Measurements from ENCODE around the gene TRIP12. TPM values are rescaled to one million over a fixed set of nuclear protein-coding genes. Genes with fewer than 3 reads are reported as not detected.
A peak's percentile ranks its signal among the peaks of the same experiment; 100 is the strongest.

The TRIP12 gene
- total and polyA plus RNA-seq, 2 of the 4 experiments (the other 2 are of a cell fraction): 51.6 to 209 TPM

DNA sequence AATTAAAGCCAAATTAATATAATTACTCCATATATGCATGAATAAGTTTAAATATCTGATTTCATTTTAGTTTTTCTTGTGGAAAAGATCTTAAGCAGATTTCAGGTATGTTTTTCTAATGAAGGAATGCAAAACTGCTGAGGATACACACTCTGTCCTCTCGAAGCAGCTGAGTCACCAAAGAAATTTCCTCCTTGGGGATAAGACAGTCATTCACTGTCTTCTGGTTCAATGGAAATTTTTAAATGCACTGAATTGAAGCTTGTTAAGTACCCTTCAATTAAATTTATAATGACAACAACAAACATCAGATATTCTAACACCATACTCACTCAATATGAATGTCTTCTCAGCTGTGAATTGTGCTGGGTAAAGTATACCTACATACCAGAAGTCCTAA lies 106.0 kb downstream of the TRIP12 start:
- DNase-seq (peak; percentile 59), ATAC-seq (ENCODE audit: low read depth) (peak; percentile 83)
- intact Hi-C loops (cut with micrococcal nuclease): no loop called here
- Histone ChIP-seq H2BK15ac (ENCODE audit: low read depth, low read length) (no peak overlapping the region), H3K79me1 (ENCODE audit: low read depth in 1 of 2, low read length in 2 of 2) (peaks cover 7 to 10% of the 10 kb centered on the region in 2 experiments; a peak in 3 of 4 replicates), H4K20me1 (ENCODE audit: insufficient read depth, low read length) (peaks cover 3% of the 10 kb centered on the region; the same call in 1 of the 2 replicates), H3K9me1 (ENCODE audit: insufficient read depth, low read length) (no peaks in the 10 kb centered on the region), H3K23ac (ENCODE audit: low read depth, low read length) (no peak overlapping the region), H2BK20ac (ENCODE audit: low read depth, low read length) (no peak overlapping the region), H4K5ac (ENCODE audit: low read depth, low read length) (no peak overlapping the region), H2BK5ac (ENCODE audit: low read depth, low read length, poor library complexity, severe bottlenecking) (peak overlapping the region; percentile 61), H3K4me1 (ENCODE audit: control insufficient read depth, insufficient read depth, low read length) (peaks cover 2% of the 10 kb centered on the region; the same call in 1 of the 2 replicates), H2AFZ (replicated peaks; ENCODE audit: low read length, poor library complexity) (no peak overlapping the region), H3K27me3 (ENCODE audit: control insufficient read depth, insufficient read depth, low read length) (no peaks in the 10 kb centered on the region), H3K4me2 (ENCODE audit: low read depth, low read length) (no peak overlapping the region), H4K91ac (ENCODE audit: insufficient read depth, low read depth, low read length) (no peak overlapping the region), H3K36me3 (ENCODE audit: control insufficient read depth, insufficient read depth, low read length) (peaks cover 12% of the 10 kb centered on the region), H3K4me3 (ENCODE audit: insufficient read depth, low read depth, low read length) (no peak overlapping the region), H3K14ac (replicated peaks; ENCODE audit: low read depth, low read length) (no peak overlapping the region), H4K8ac (ENCODE audit: low read depth in 2 of 2, low read length in 2 of 2) (no peak overlapping the region), H2AK5ac (ENCODE audit: low read depth, low read length) (no peak overlapping the region), H2BK120ac (ENCODE audit: low read depth, low read length) (no peak overlapping the region), H3K18ac (ENCODE audit: low read depth, low read length) (no peak overlapping the region), H3K4ac (ENCODE audit: low read depth, low read length) (no peak overlapping the region), H3K27ac (ENCODE audit: insufficient read depth, low read length) (no peak overlapping the region), H2AK9ac (replicated peaks; ENCODE audit: low read depth, low read length, poor library complexity) (no peak overlapping the region), H3K56ac (ENCODE audit: extremely low read depth, insufficient read depth, low read length) (no peak overlapping the region), H3K9ac (ENCODE audit: low read depth, low read length) (no peak overlapping the region), H3K9me3 (ENCODE audit: control insufficient read depth, insufficient read depth, low read length) (no peaks in the 10 kb centered on the region)
- TF ChIP-seq RAD21 (IDR thresholded peaks at IDR 0.05; ENCODE audit: low read length): no peak
- peak; percentile 67 for TF ChIP-seq MAFK (IDR thresholded peaks at IDR 0.05; ENCODE audit: low read depth, low read length)
- no peak for TF ChIP-seq NFE2L2 (IDR thresholded peaks at IDR 0.05; ENCODE audit: low read depth, low read length)
- no peak for TF ChIP-seq RCOR1 (IDR thresholded peaks at IDR 0.05; ENCODE audit: insufficient replicate concordance, low read length)
- dilution Hi-C loops (cut with HindIII; ENCODE audit: low sequenced_read_pairs, unreplicated experiment): no loop called here
- no TSS peak for BruUV-seq (replicated peaks)
- ChIA-PET CTCF (interaction anchor here (1.4 kb wide), 1 partner anchor 15 kb away, joined by 9 read pairs; no protein-coding TSS in a partner anchor), POLR2A (ENCODE audit: unreplicated experiment) (no interaction called here)
- in situ Hi-C loops (cut with MboI; ENCODE audit: low sequenced_read_pairs): loop anchor here (25.0 kb wide), 2 partner anchors 346 to 796 kb away; no protein-coding TSS in a partner anchor
- no CpG with 5 or more reads among the region's 1 CpG for whole genome bisulfite sequencing, 2 experiments (ENCODE audit: extremely low coverage in 2 of 2, insufficient read length in 1 of 2)
